ENCODE results near the gene SLPI. TPM values are rescaled to one million over a fixed set of nuclear protein-coding genes. Genes with fewer than 3 reads are reported as not detected.

SLPI gene, protein sequence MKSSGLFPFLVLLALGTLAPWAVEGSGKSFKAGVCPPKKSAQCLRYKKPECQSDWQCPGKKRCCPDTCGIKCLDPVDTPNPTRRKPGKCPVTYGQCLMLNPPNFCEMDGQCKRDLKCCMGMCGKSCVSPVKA
- total RNA-seq = 3,615 TPM
- 105 TPM for polyA plus RNA-seq (ENCODE audit: insufficient read depth, low read depth, low replicate concordance)
- long read RNA-seq, donor 1 = 0 reads
- long read RNA-seq, donor 2 = 0 reads
- long read RNA-seq, donor 3, partial matches to known transcripts = 0 of 1 reads
- long read RNA-seq, donor 3, other reads (novel, unspliced or antisense) = 0 of 1 reads
- long read RNA-seq, donor 4, partial matches to known transcripts = 0 of 1 reads
- long read RNA-seq, donor 4, other reads (novel, unspliced or antisense) = 0 of 1 reads
- long read RNA-seq, donor 5 = 0 reads
- long read RNA-seq, donor 6 = 0 reads
- long read RNA-seq, donor 7, transcript SLPI-201 (4 exons, 596 nt) = major isoform, 208 of 321 reads
- long read RNA-seq, donor 7, partial matches to known transcripts = 107 of 321 reads
- long read RNA-seq, donor 7, other reads (novel, unspliced or antisense) = 6 of 321 reads
- long read RNA-seq, donor 8 = 0 reads
- long read RNA-seq, donor 9 = 0 reads
- long read RNA-seq, donor 10 = 0 reads

DNA sequence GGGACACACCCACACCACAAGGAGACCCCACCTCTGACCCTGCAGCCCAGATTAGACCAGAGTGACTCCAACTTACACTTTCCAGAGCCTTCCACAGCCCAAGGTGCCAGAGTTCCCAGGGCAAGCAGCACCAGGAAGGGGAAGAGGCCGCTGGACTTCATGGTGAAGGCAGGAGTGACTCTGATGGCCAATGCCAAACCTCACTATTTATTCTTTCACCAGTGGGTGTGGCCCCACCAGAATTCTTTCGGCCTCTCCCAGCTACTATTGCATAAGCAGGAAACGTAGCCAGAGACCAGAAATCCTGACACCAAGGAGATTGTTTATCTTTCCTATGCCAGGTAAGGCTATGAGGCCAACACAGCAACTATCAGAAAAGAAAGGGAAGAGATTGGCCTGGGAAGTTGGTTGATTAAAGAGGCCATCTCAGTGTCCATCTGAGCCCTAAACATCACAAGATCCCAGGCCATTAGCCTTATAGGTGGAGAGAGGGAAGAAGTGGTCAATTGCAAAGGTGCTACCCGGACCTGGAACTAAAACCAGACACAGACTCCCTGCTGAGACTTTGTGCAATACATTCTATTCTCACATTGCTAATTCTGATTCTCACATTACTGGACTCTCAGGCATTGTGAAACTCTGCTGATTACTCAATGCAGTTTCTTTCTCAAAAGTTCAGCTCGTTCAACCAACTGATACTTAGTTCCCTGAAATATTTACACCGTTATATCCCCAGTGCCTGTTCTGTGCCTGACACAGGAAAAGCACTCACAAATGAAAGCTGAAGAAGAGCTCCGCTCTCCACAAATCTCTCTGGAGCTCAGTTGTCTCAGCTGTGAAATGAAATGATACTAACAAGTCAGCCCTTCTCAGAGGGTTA, at the start of gene SLPI:
Gene SLPI, minus strand, starts transcription at position 182 of the 880 bp plus-strand sequence. Its CDS starts 21 bp downstream, at position 161.
- no peak within 1 kb of the TSS for H3K27ac ChIP-seq (ENCODE audit: low read depth in 2 of 2, low read length in 2 of 2)
- H3K27me3 ChIP-seq (ENCODE audit: control insufficient read depth, insufficient read depth, low read length) = no peaks in the 10 kb centered on the region
- intact Hi-C loops (cut with DNase I) = no loop called here
- no peaks in the 10 kb centered on the region for H3K9me3 ChIP-seq (ENCODE audit: control insufficient read depth in 2 of 3, insufficient read depth in 1 of 3, low read length in 3 of 3)
- no peak within 1 kb of the TSS for H3K4me3 ChIP-seq (ENCODE audit: low read length in 3 of 3)
- peak in 1 of 5 donors; percentile 78 for DNase-seq
- no peak within 1 kb of the TSS for H3K9ac ChIP-seq (ENCODE audit: low read length in 3 of 3)
- no peaks in the 10 kb centered on the region for H3K4me1 ChIP-seq (ENCODE audit: control insufficient read depth in 2 of 3, insufficient read depth in 2 of 3, low read depth in 1 of 3, low read length in 3 of 3)
- FAIRE-seq = no peak
- no peaks in the 10 kb centered on the region for H3K36me3 ChIP-seq (ENCODE audit: control insufficient read depth in 2 of 3, insufficient read depth in 3 of 3, low read length in 3 of 3)
- TF ChIP-seq, protein P1, sequence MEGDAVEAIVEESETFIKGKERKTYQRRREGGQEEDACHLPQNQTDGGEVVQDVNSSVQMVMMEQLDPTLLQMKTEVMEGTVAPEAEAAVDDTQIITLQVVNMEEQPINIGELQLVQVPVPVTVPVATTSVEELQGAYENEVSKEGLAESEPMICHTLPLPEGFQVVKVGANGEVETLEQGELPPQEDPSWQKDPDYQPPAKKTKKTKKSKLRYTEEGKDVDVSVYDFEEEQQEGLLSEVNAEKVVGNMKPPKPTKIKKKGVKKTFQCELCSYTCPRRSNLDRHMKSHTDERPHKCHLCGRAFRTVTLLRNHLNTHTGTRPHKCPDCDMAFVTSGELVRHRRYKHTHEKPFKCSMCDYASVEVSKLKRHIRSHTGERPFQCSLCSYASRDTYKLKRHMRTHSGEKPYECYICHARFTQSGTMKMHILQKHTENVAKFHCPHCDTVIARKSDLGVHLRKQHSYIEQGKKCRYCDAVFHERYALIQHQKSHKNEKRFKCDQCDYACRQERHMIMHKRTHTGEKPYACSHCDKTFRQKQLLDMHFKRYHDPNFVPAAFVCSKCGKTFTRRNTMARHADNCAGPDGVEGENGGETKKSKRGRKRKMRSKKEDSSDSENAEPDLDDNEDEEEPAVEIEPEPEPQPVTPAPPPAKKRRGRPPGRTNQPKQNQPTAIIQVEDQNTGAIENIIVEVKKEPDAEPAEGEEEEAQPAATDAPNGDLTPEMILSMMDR (IDR thresholded peaks at IDR 0.05; ENCODE audit: borderline replicate concordance, extremely low read depth, insufficient read depth) = no peak

GRCh38 chr20:45303586-45304463, 49.5 kb upstream of the SLPI start:
- peaks cover 4% of the 10 kb centered on the region for H3K27me3 ChIP-seq (ENCODE audit: control insufficient read depth, insufficient read depth, low read length)
- no peaks in the 10 kb centered on the region for H3K36me3 ChIP-seq (ENCODE audit: control insufficient read depth in 2 of 3, insufficient read depth in 3 of 3, low read length in 3 of 3)
- H3K4me1 ChIP-seq (ENCODE audit: control insufficient read depth in 2 of 3, insufficient read depth in 2 of 3, low read depth in 1 of 3, low read length in 3 of 3) = no peaks in the 10 kb centered on the region
- DNase-seq (no peak), FAIRE-seq (no peak)
- no peaks in the 10 kb centered on the region for H3K9me3 ChIP-seq (ENCODE audit: control insufficient read depth in 2 of 3, insufficient read depth in 1 of 3, low read length in 3 of 3)
- H3K9ac ChIP-seq (ENCODE audit: low read length in 3 of 3) = no peak overlapping the region
- H3K27ac ChIP-seq (ENCODE audit: low read depth in 2 of 2, low read length in 2 of 2) = no peak overlapping the region
- no peak overlapping the region for H3K4me3 ChIP-seq (ENCODE audit: low read length in 3 of 3)
- TF ChIP-seq, protein P1 (IDR thresholded peaks at IDR 0.05; ENCODE audit: borderline replicate concordance, extremely low read depth, insufficient read depth) = no peak
- intact Hi-C loops (cut with DNase I) = no loop called here

- Histone ChIP-seq H3K4me3 (ENCODE audit: low read length in 3 of 3) (no peak overlapping the region), H3K4me1 (ENCODE audit: control insufficient read depth in 2 of 3, insufficient read depth in 2 of 3, low read depth in 1 of 3, low read length in 3 of 3) (no peaks in the 10 kb centered on the region), H3K36me3 (ENCODE audit: control insufficient read depth in 2 of 3, insufficient read depth in 3 of 3, low read length in 3 of 3) (no peaks in the 10 kb centered on the region), H3K27me3 (ENCODE audit: control insufficient read depth, insufficient read depth, low read length) (peaks cover 4% of the 10 kb centered on the region), H3K9me3 (ENCODE audit: control insufficient read depth in 2 of 3, insufficient read depth in 1 of 3, low read length in 3 of 3) (no peaks in the 10 kb centered on the region), H3K9ac (ENCODE audit: low read length in 3 of 3) (no peak overlapping the region), H3K27ac (ENCODE audit: low read depth in 2 of 2, low read length in 2 of 2) (no peak overlapping the region)
- FAIRE-seq = no peak
- TF ChIP-seq, protein P1 (IDR thresholded peaks at IDR 0.05; ENCODE audit: borderline replicate concordance, extremely low read depth, insufficient read depth) = no peak
- no peak for DNase-seq
- intact Hi-C loops (cut with DNase I) = no loop called here
These were observed 47.5 kb upstream of the SLPI start for GRCh38 chr20:45301824-45302271.
